Heart left ventricle (tissue), 16 donors: ENCODE measurements around the gene XRCC5. TPM values are rescaled to one million over a fixed set of nuclear protein-coding genes. Genes with fewer than 3 reads are reported as not detected.
A peak's percentile ranks its signal among the peaks of the same experiment; 100 is the strongest.
"Not testable (repeated sequence)": the region's sequence is repeated elsewhere in the genome, so short reads cannot be mapped to it uniquely, and the experiment has no call there.

Experiments
- ATAC-seq, 4 donors: fragments of 200-7000 bp; cut with Tn5 transposase; one replicate each; pipeline ENCODE4 v1.9.1; 2020 to 2022; ENCODE audit warnings: moderate library complexity in 4 of 4, mild to moderate bottlenecking in 3 of 4, moderate number of reproducible peaks in 1 of 4
- DNase-seq, 5 donors: peaks; one replicate each; pipeline ENCODE4 v3.0.0-alpha.2; 2020
- H3K27ac ChIP-seq, 12 donors: fragments of 200-600 bp; sonication (generic) in 4 of 12; one replicate each; pipeline versions ENCODE4 v1.5.0 to v1.8.0; 2016 to 2022; ENCODE audit warnings: mild to moderate bottlenecking in 2 of 12
- H3K27me3 ChIP-seq, 9 donors: fragments of 200-600 bp; sonication (generic) in 2 of 9; one replicate each; pipeline versions ENCODE4 v1.5.1 to v1.8.0; 2016 to 2022; ENCODE audit warnings: mild to moderate bottlenecking in 3 of 9
- H3K36me3 ChIP-seq, 9 donors: fragments of 200-600 bp; sonication (generic) in 2 of 9; one replicate each; pipeline versions ENCODE4 v1.5.0 to v1.8.0; 2018 to 2022; ENCODE audit warnings: mild to moderate bottlenecking in 2 of 9
- H3K4me1 ChIP-seq, 12 donors: fragments of 200-600 bp; sonication (generic) in 4 of 12; one replicate each; pipeline versions ENCODE4 v1.5.0 to v1.8.0; 2016 to 2022; ENCODE audit warnings: mild to moderate bottlenecking in 3 of 12
- H3K4me3 ChIP-seq, 12 donors: fragments of 200-600 bp; sonication (generic) in 4 of 12; one replicate each; pipeline versions ENCODE4 v1.5.0 to v1.8.0; 2017 to 2022; ENCODE audit warnings: mild to moderate bottlenecking in 9 of 12, moderate library complexity in 4 of 12
- H3K9me3 ChIP-seq, 12 donors: fragments of 200-600 bp; sonication (generic) in 4 of 12; one replicate each; pipeline versions ENCODE4 v1.5.0 to v1.8.0; 2016 to 2022; ENCODE audit warnings: mild to moderate bottlenecking in 1 of 12
- CTCF ChIP-seq, 12 donors: fragments of 200-600 bp; sonication (generic) in 4 of 12; IDR thresholded peaks; one replicate each; pipeline versions ENCODE4 v1.5.0 to v1.8.0; 2018 to 2022; ENCODE audit warnings: antibody characterized with exemption in 12 of 12, mild to moderate bottlenecking in 5 of 12
- POLR2A ChIP-seq, 2 donors: fragments of 450-650 bp; IDR thresholded peaks; one replicate each; pipeline ENCODE4 v1.6.1; 2017; ENCODE audit warnings: antibody characterized with exemption in 2 of 2, mild to moderate bottlenecking in 2 of 2, moderate library complexity in 2 of 2
- WGBS, 4 donors: extraction: QIAGEN DNeasy Blood & Tissue Kit in 2 of 4; methylation state at CpG; one replicate each; pipeline versions ENCODE4 v1.1.5 to v1.1.7; 2013 to 2018; 5-methylcytosine and 5-hydroxymethylcytosine counted together
- intact Hi-C, 10 donors: fragments of 100-400 bp; cut with DNase I; formaldehyde crosslinking; loops; one replicate each; pipeline versions ENCODE4 v1.11.1 to v1.14.2; 2022
- polyA plus RNA-seq, 2 donors: library from polyadenylated mRNA; stranded (reverse); fragments of 200-250 nt; gene quantifications; one replicate each; pipeline ENCODE4 v1.2.3, GENCODE V29; 2013
- total RNA-seq, 9 donors: library from RNA; depleted of rRNA in 2 of 9; stranded (reverse); fragments of >200 nt in 2 of 9; fragmentation: NEBNext Ultra II Directional in 3 of 9; extraction: Animal tissue kit (Norgen Biotek cat#: 25700) in 3 of 9; gene quantifications; one replicate each; pipeline versions ENCODE4 v1.1.0 to v1.2.4, GENCODE V29; 2016 to 2023
- donor health status: ischemic (EF 13 %, LVEDD 7.1; RV severe dilation, severe dysfunction).
- donor health status: healthy with polysubstance abuse.
- donor health status: DM: no; HTN: yes; CAD: no.
- donor health status: DM: no; HTN: no; CAD: no.
- donor health status: ischemic (EF 25% LVEDD 6.9; RV normal size, moderate dysfunction).
- donor health status: ischemic (EF 25% LVEDD 5.7; RV mildly dilated, moderate dysfunction).
- donor health status: healthy.
- donor health status: DM: yes; HTN: yes; CAD: no.
- donor health status: ischemic (EF 35%, LVEDD 5.7; RV mildly dilated, moderate dysfunction).
- donor health status: nonischemic (EF 11% LVEDD 7.7; RV severe dilation, severe dysfunction).
- donor health status: DM: yes; HTN: yes; CAD: no.
- donor health status: PGD.
- donor health status: ischemic (EF 29% LVEDD 5.4; RV normal size, mild dysfunction).
- donor health status: nonischemic (EF 23%, LVEDD 6.1; RV moderate dilation, normal function).

Gene XRCC5
- total and polyA plus RNA-seq, 11 donors, result 40.0 to 197 (median 126) TPM

DNA sequence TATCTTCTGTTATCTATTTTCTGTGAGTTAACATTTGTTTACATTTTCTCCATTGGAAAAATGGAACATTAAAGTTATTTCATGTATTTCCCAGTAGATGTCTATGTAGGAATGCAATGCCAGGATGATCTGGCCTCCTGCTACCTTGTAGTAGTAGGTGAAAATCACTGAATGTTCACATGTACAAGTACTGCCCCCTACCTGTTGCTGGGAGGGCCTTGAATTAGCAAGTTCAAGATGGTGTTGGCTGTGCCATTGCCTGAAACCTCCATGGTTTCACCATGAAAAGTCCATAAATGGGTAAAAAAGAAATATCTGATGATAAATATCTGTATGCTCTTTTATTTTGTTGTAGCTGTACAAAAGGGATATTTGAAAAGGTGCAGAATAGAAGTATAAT is 30.7 kb downstream of the XRCC5 start:
- Histone ChIP-seq H3K4me3 (no peak overlapping the region), H3K4me1 (no peaks in the 10 kb centered on the region), H3K9me3 (no peaks in the 10 kb centered on the region), H3K27me3 (no peaks in the 10 kb centered on the region), H3K36me3 (peaks cover 0 to 100% (median 99%) of the 10 kb centered on the region in 9 donors), H3K27ac (no peak overlapping the region)
- DNase-seq, result no peak
- intact Hi-C loops, result no loop called here
- TF ChIP-seq POLR2A (IDR thresholded peaks at IDR 0.05), result no peak
- TF ChIP-seq CTCF (IDR thresholded peaks at IDR 0.05), result peak in 6 of 12 donors; percentile 5 to 33 (median 16)
- ATAC-seq, result no peak

DNA sequence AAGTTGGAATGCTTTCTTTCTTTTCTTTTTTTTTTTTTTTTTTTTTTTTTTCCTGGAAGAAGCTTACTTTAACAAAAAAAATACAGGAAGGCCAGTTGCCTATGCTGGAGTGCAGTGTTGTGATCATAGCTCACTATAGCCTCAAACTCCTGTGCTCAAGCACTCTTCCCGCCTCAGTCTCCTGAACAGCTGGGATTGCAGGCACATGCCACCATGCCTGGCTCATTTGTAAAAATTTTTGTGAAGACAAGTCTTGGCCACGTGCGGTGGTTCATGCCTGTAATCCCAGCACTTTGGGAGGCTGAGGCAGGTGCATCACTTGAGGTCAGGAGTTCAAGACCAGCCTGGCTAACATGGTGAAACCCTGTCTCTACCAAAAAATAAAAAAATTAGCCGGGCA is 32.4 kb downstream of the XRCC5 start:
- intact Hi-C loops, result not testable (repeated sequence)

DNA sequence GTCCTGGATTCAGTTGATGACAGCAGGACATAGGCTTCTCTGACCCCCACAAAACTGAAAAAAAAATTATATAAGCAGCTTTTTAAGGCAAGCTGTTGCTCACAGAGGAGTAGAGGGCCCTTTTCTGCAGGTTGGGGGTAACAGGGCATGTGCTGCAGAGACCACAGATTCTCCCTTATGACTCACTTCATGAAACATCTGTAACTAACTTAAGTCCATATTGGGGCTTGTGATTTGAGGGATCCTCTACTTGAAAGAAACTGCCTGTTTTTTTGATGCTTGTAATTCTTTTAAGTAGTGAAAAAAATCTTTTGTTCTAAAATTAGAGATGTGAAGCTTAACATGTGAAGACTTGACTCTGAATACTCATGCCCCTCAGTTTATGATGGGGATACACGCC is 33.4 kb downstream of the XRCC5 start:
- no peak for TF ChIP-seq POLR2A (IDR thresholded peaks at IDR 0.05)
- TF ChIP-seq CTCF (IDR thresholded peaks at IDR 0.05), result no peak
- H3K4me1 ChIP-seq, result no peaks in the 10 kb centered on the region
- no peaks in the 10 kb centered on the region for H3K9me3 ChIP-seq
- no peak overlapping the region for H3K4me3 ChIP-seq
- 96 to 100% (median 97%) methylated on average over 1 of the region's 1 CpG for WGBS, 4 donors
- intact Hi-C loops, result no loop called here
- H3K27me3 ChIP-seq, result no peaks in the 10 kb centered on the region
- DNase-seq (no peak), ATAC-seq (no peak)
- H3K36me3 ChIP-seq, result peaks cover 0 to 100% (median 93%) of the 10 kb centered on the region in 9 donors
- no peak overlapping the region for H3K27ac ChIP-seq

More for the DNA sequence above, 32.4 kb downstream of the XRCC5 start:
- DNase-seq, H3K27me3 ChIP-seq, ATAC-seq, H3K4me1 ChIP-seq, H3K27ac ChIP-seq, H3K4me3 ChIP-seq, H3K9me3 ChIP-seq: not testable (repeated sequence)
- peaks cover 0 to 100% (median 97%) of the 10 kb centered on the region in 9 donors for H3K36me3 ChIP-seq
- 88 to 97% (median 94%) methylated on average over 4 of the region's 4 CpGs for WGBS, 4 donors

GRCh38 chr2:216144372-216144771 is 35.2 kb downstream of the XRCC5 start:
- H3K27ac ChIP-seq, result no peak overlapping the region
- TF ChIP-seq POLR2A (IDR thresholded peaks at IDR 0.05), result no peak
- no peak for TF ChIP-seq CTCF (IDR thresholded peaks at IDR 0.05)
- peaks cover 0 to 100% (median 93%) of the 10 kb centered on the region in 9 donors for H3K36me3 ChIP-seq
- intact Hi-C loops, result no loop called here
- no peaks in the 10 kb centered on the region for H3K4me1 ChIP-seq
- H3K27me3 ChIP-seq, result no peaks in the 10 kb centered on the region
- H3K9me3 ChIP-seq, result no peaks in the 10 kb centered on the region
- DNase-seq (no peak), ATAC-seq (no peak)
- H3K4me3 ChIP-seq, result no peak overlapping the region
- WGBS, 4 donors, result 72 to 86% (median 81%) methylated on average over 1 of the region's 1 CpG

GRCh38 chr2:216144857-216145256 is 35.7 kb downstream of the XRCC5 start:
- DNase-seq, result no peak
- peaks cover 0 to 100% (median 93%) of the 10 kb centered on the region in 9 donors for H3K36me3 ChIP-seq
- no peak overlapping the region for H3K4me3 ChIP-seq
- ATAC-seq, result no peak
- no peaks in the 10 kb centered on the region for H3K9me3 ChIP-seq
- no peaks in the 10 kb centered on the region for H3K4me1 ChIP-seq
- H3K27me3 ChIP-seq, result no peaks in the 10 kb centered on the region
- WGBS, 4 donors, result 95 to 97% (median 96%) methylated on average over 4 of the region's 4 CpGs
- H3K27ac ChIP-seq, result no peak overlapping the region
- TF ChIP-seq POLR2A (IDR thresholded peaks at IDR 0.05) (no peak), CTCF (IDR thresholded peaks at IDR 0.05) (no peak)
- intact Hi-C loops, result no loop called here
